Upper lobe of left lung (tissue), 6 donors: ENCODE data around the gene SHQ1. TPM values are rescaled to one million over a fixed set of nuclear protein-coding genes. Genes with fewer than 3 reads are reported as not detected.

Source experiments
- ATAC-seq, 2 donors: fragments of 200-7000 bp; cut with Tn5 transposase; one replicate each; pipeline ENCODE4 v1.9.1; 2022; ENCODE audit warnings: mild to moderate bottlenecking in 2 of 2, moderate library complexity in 2 of 2; ENCODE audit not compliant: low FRiP score in 2 of 2
- DNase-seq, 2 donors: peaks; one replicate each; pipeline ENCODE4 v3.0.0-alpha.2; 2019 to 2020
- H3K27ac ChIP-seq, 4 donors: fragments of 200-600 bp; sonication (generic); one replicate each; pipeline ENCODE4 v1.5.1; 2016 to 2019
- H3K27me3 ChIP-seq, 4 donors: fragments of 200-600 bp; sonication (generic); one replicate each; pipeline ENCODE4 v1.5.1; 2017 to 2019
- H3K36me3 ChIP-seq, 4 donors: fragments of 200-600 bp; sonication (generic); one replicate each; pipeline ENCODE4 v1.5.1; 2016 to 2019
- H3K4me1 ChIP-seq, 4 donors: fragments of 200-600 bp; sonication (generic); one replicate each; pipeline ENCODE4 v1.5.1; 2018 to 2019
- H3K4me3 ChIP-seq, 4 donors: fragments of 200-600 bp; sonication (generic); one replicate each; pipeline ENCODE4 v1.5.1; 2017 to 2019; ENCODE audit warnings: mild to moderate bottlenecking in 2 of 4, moderate library complexity in 1 of 4
- H3K9me3 ChIP-seq, 4 donors: fragments of 200-600 bp; sonication (generic); one replicate each; pipeline ENCODE4 v1.5.1; 2018 to 2019
- CTCF ChIP-seq, 6 experiments: fragments of 450-650 bp in 4 of 6; fragments of 200-600 bp in 2 of 6; sonication (generic) in 2 of 6; IDR thresholded peaks; one replicate each; pipeline ENCODE4 v1.5.1; 2016 to 2019; ENCODE audit warnings: antibody characterized with exemption in 6 of 6
- EP300 ChIP-seq, 4 donors: sonication (generic); formaldehyde crosslinking; IDR thresholded peaks; one replicate each; pipeline ENCODE4 v1.5.1; 2017; ENCODE audit warnings: antibody characterized with exemption in 4 of 4, control low read depth in 2 of 4
- POLR2A ChIP-seq, 4 donors: fragments of 450-650 bp; IDR thresholded peaks; one replicate each; pipeline ENCODE4 v1.5.1; 2016 to 2017; ENCODE audit warnings: antibody characterized with exemption in 4 of 4, mild to moderate bottlenecking in 2 of 4
- POLR2AphosphoS5 ChIP-seq, 2 donors: sonication (generic); formaldehyde crosslinking; IDR thresholded peaks; one replicate each; pipeline ENCODE4 v1.5.1; 2017; ENCODE audit warnings: antibody characterized with exemption in 2 of 2
- WGBS, 2 donors: methylation state at CpG; one replicate each; pipeline ENCODE4 v1.1.5; 2017 to 2018; 5-methylcytosine and 5-hydroxymethylcytosine counted together
- total RNA-seq, 6 donors: library from RNA; depleted of rRNA in 4 of 6; stranded (reverse); fragments of >200 nt in 4 of 6; gene quantifications; one replicate each; pipeline versions ENCODE4 v1.1.0 to v1.2.1, GENCODE V29; 2016 to 2021
- donor health status: DM: no; HTN: no; CAD: no; lungs with moderate emphysema.
- donor health status: DM: no; HTN: yes; CAD: no; lungs with severe emphysema.

Gene SHQ1
- total RNA-seq, 6 donors from 2014 or later, result 12.0 to 31.4 (median 19.3) TPM

GRCh38 chr3:72803573-72803972 is 44.7 kb downstream of the SHQ1 start:
- no peaks in the 10 kb centered on the region for H3K9me3 ChIP-seq
- no peaks in the 10 kb centered on the region for H3K27me3 ChIP-seq

GRCh38 chr3:72802001-72802400 is 46.2 kb downstream of the SHQ1 start:
- TF ChIP-seq POLR2A (IDR thresholded peaks at IDR 0.05), result no peak
- no peak for ATAC-seq
- Histone ChIP-seq H3K36me3 (no peaks in the 10 kb centered on the region), H3K4me1 (peaks cover 0 to 6% (median 0%) of the 10 kb centered on the region in 4 donors), H3K4me3 (no peak overlapping the region), H3K27me3 (no peaks in the 10 kb centered on the region), H3K27ac (no peak overlapping the region), H3K9me3 (no peaks in the 10 kb centered on the region)
- WGBS, 2 donors, result 95 to 97% methylated on average over 5 of the region's 5 CpGs
- no peak for DNase-seq

More at GRCh38 chr3:72803573-72803972, 44.7 kb downstream of the SHQ1 start:
- Histone ChIP-seq H3K4me1 (peaks cover 0 to 6% (median 0%) of the 10 kb centered on the region in 4 donors), H3K27ac (no peak overlapping the region), H3K36me3 (no peaks in the 10 kb centered on the region), H3K4me3 (no peak overlapping the region)
- ATAC-seq (no peak), DNase-seq (no peak)
- WGBS, 2 donors, result 91 to 92% methylated on average over 3 of the region's 3 CpGs
- TF ChIP-seq CTCF (IDR thresholded peaks at IDR 0.05), result no peak
- no peak for TF ChIP-seq POLR2AphosphoS5 (IDR thresholded peaks at IDR 0.05)
- no peak for TF ChIP-seq POLR2A (IDR thresholded peaks at IDR 0.05)
- no peak for TF ChIP-seq EP300 (IDR thresholded peaks at IDR 0.05)

GRCh38 chr3:72800869-72801268 is 47.4 kb downstream of the SHQ1 start:
- H3K36me3 ChIP-seq, result no peaks in the 10 kb centered on the region
- H3K9me3 ChIP-seq, result no peaks in the 10 kb centered on the region
- TF ChIP-seq CTCF (IDR thresholded peaks at IDR 0.05) (no peak), EP300 (IDR thresholded peaks at IDR 0.05) (no peak), POLR2A (IDR thresholded peaks at IDR 0.05) (no peak), POLR2AphosphoS5 (IDR thresholded peaks at IDR 0.05) (no peak)
- no peaks in the 10 kb centered on the region for H3K4me1 ChIP-seq
- no peaks in the 10 kb centered on the region for H3K27me3 ChIP-seq
- H3K27ac ChIP-seq, result no peak overlapping the region
- DNase-seq (no peak), ATAC-seq (no peak)
- H3K4me3 ChIP-seq, result no peak overlapping the region

GRCh38 chr3:72798552-72799195 is 49.6 kb downstream of the SHQ1 start:
- Histone ChIP-seq H3K9me3 (no peaks in the 10 kb centered on the region), H3K36me3 (no peaks in the 10 kb centered on the region), H3K4me3 (no peak overlapping the region), H3K4me1 (no peaks in the 10 kb centered on the region), H3K27ac (no peak overlapping the region), H3K27me3 (no peaks in the 10 kb centered on the region)
- ATAC-seq, result no peak
- TF ChIP-seq CTCF (IDR thresholded peaks at IDR 0.05), result no peak
- no peak for TF ChIP-seq POLR2AphosphoS5 (IDR thresholded peaks at IDR 0.05)
- no peak for TF ChIP-seq EP300 (IDR thresholded peaks at IDR 0.05)
- TF ChIP-seq POLR2A (IDR thresholded peaks at IDR 0.05), result no peak
- WGBS, 2 donors, result 90 to 93% methylated on average over 3 of the region's 3 CpGs
- no peak for DNase-seq

GRCh38 chr3:72797773-72798543 is 50.3 kb downstream of the SHQ1 start:
- TF ChIP-seq POLR2A (IDR thresholded peaks at IDR 0.05) (no peak), EP300 (IDR thresholded peaks at IDR 0.05) (no peak), CTCF (IDR thresholded peaks at IDR 0.05) (no peak), POLR2AphosphoS5 (IDR thresholded peaks at IDR 0.05) (no peak)
- no peak overlapping the region for H3K4me3 ChIP-seq
- ATAC-seq (no peak), DNase-seq (no peak)
- H3K27me3 ChIP-seq, result no peaks in the 10 kb centered on the region
- H3K36me3 ChIP-seq, result peaks cover 0 to under 1% (median 0%) of the 10 kb centered on the region in 4 donors
- no peaks in the 10 kb centered on the region for H3K4me1 ChIP-seq
- WGBS, 2 donors, result 50 to 54% methylated on average over 12 of the region's 12 CpGs
- no peak overlapping the region for H3K27ac ChIP-seq
- no peaks in the 10 kb centered on the region for H3K9me3 ChIP-seq
